Left colon (tissue), 2 donors: Measurements from ENCODE around the gene LIMS1. TPM values are rescaled to one million over a fixed set of nuclear protein-coding genes. Genes with fewer than 3 reads are reported as not detected.
"Not testable (repeated sequence)": the region's sequence is repeated elsewhere in the genome, so short reads cannot be mapped to it uniquely, and the experiment has no call there.

Source experiments
- ATAC-seq: fragments of 200-7000 bp; cut with Tn5 transposase; one replicate; pipeline ENCODE4 v1.9.1; 2020; ENCODE audit warnings: mild to moderate bottlenecking, moderate library complexity
- DNase-seq, 2 donors: peaks; one replicate each; pipeline ENCODE4 v3.0.0-alpha.2; 2020
- intact Hi-C, 2 donors: fragments of 100-400 bp; cut with DNase I in 1 of 2; cut with micrococcal nuclease in 1 of 2; formaldehyde crosslinking; loops; one replicate each; pipeline versions ENCODE4 v1.11.2 to v1.14.0; 2022; cut with DNase I, micrococcal nuclease
- total RNA-seq, 2 donors: library from RNA; stranded (reverse); fragmentation: NEBNext Ultra II Directional; extraction: Animal tissue kit (Norgen Biotek cat#: 25700); gene quantifications; one replicate each; pipeline ENCODE4 v1.2.1, GENCODE V29; 2021
- donor health status: DM: no; HTN: no; CAD: no.
- donor health status: DM: yes; HTN: yes; CAD: no.

The LIMS1 gene
- total RNA-seq, 2 donors from 2014 or later: 28.4 to 33.9 TPM

DNA sequence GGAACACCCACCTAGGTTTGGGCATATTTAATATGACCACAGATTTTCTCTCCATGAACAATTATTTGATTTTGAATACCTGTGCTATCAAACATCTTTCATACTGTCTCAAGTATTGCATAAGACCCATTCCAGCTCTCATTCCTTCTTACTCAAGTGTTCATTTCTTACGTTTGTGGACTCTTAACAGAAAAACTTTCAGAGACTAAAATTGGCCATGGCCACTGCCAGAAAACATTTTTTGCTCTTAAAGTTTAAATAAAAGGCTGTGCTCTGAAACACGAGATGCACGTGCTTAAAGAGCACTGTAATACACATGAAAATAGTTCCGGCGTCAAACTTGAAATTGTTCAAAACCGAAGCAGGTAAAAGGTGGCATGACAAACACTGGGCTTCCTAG is 89.3 kb downstream of the LIMS1 start:
- intact Hi-C loops: no loop called here
- ATAC-seq (no peak), DNase-seq (no peak)

DNA sequence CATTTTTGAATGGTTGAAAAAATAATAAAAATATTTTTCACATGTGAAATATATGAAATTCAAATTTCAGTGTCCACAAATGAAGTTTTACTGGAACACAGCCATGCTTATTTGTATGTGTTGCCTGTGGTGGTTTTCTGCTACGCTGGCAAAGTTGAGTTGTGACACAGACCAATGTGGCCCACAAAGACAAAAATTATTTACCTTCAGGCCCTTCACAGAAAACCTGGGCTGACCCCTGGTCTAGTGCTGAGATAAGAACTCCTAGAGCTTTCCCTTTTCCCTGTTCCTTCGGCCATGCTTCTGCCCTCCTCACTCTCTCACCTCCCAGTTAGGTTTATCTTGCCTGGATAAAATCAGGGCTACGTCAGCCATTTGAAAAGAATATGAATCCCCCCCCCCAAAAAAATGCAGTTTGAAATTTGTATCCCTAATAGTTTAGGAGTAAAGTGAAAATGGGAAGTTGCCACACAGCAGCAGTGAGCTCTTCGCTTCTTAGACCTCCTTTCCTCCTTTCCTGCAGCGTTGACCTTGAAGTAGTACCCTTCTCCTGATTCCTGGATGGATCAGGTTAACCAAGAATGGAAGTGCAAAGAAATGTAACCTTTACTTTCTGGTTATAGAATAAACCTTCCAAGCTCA is 91.0 kb downstream of the LIMS1 start:
- ATAC-seq: no peak
- intact Hi-C loops: no loop called here
- no peak for DNase-seq

GRCh38 chr2:108625828-108626195 is 91.5 kb downstream of the LIMS1 start:
- intact Hi-C loops: no loop called here
- DNase-seq: no peak
- no peak for ATAC-seq

GRCh38 chr2:108626995-108627394 is 92.7 kb downstream of the LIMS1 start:
- DNase-seq: no peak
- intact Hi-C loops: no loop called here
- no peak for ATAC-seq

- intact Hi-C loops: no loop called here
Observed at GRCh38 chr2:108627911-108628567, 93.8 kb downstream of the LIMS1 start.

GRCh38 chr2:108628936-108629335 is 94.7 kb downstream of the LIMS1 start:
- intact Hi-C loops: no loop called here
- no peak for ATAC-seq
- no peak for DNase-seq

More at GRCh38 chr2:108627911-108628567, 93.8 kb downstream of the LIMS1 start:
- no peak for ATAC-seq
- no peak for DNase-seq

DNA sequence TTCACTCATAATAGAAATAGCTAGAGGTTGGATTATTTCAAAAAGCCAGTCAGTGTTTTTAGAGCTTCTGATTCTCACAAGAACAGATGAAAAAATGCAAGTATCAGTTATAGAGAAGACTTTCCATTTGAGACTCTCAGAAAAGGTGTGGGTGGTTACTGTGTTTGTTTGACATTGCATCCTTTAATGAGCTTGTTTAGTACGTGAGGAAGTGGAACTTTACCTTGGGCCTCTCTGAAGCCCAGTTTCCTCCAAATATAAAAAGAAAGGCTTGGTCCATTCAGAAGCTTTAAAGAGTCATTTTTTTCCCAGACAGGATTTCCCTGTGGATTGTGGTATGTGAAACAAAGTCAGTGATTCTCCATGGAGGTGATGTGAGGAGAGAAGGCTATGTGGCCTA is 95.1 kb downstream of the LIMS1 start:
- intact Hi-C loops: no loop called here
- no peak for DNase-seq
- ATAC-seq: peak; percentile 59

DNA sequence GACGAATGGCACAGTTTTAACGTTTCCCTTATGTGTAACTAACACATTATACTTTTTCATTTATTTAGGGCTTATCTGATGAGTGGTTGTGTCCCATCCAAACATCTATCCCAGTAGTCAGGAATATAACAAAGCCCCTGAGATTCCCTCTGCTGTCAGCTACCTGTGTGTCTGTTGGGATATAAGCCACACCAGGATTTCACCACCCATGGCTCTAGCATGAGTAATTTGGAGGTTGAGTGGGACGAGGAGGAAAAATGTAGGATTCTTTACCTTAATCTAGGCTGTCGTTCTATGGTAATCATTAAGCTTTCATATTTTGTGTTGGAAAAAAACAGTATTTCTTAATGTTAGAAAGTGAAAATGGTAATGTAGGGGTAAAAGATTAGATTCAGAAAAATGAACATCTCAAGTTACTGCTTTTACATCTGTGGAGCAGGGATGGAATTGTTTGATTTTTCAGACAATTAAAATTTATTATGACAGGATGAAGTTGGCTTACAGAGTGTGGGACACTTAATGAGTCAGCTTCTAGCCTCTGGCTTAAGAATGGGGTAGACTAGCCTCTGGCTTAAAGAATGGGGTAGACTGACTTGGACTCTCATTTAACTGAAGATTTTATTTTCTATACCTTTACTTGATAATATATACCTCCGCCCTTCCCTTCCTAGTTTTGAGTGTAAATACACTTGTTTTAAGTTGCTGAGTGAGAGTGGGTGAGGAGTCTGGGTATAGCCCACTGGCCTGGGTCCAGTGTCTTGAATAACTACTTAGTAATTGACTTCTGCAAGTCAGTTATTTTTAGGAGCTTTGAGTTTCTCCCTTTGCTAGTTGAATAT is 96.5 kb downstream of the LIMS1 start:
- ATAC-seq: no peak
- intact Hi-C loops: no loop called here
- DNase-seq: no peak

DNA sequence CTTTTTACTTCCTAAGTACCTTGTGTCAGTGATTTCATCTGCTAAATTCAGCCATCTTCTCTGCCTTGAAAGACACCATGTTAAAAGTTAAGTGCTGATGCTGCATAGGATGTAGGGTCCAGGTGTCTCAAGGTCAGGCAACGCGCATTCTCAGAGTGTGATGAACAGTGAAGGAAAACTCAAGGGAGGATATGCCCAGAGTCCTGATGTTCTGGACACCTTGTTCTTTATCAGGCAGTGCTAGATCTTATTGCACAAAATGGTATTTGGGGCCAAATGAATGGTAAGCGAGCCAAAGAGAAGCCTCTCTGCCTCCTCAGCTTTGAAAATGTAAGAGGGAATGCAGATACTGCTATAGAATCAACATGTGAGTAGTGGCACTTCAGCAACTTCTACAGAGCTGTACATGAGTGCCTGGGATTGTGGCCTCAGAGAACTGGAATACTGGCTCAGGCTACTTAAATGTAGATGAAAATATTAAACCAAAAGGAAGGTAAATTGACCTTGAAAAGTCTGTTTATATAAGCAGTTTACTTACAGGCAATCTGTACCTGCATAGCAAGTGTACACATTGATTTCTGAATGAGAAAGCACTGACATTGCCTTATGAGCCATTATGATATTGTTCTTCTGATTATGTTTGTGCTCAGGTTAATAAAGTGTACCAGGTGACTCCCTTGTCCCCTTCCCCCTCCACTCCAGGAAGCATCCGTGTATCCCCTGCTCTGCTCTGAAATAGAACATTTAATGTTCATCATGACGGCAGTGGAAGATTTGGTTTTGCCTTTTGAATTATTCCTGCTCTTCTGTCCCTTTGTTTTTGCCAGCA is 98.3 kb downstream of the LIMS1 start:
- intact Hi-C loops: no loop called here
- ATAC-seq (peak; percentile 52), DNase-seq (no peak)

DNA sequence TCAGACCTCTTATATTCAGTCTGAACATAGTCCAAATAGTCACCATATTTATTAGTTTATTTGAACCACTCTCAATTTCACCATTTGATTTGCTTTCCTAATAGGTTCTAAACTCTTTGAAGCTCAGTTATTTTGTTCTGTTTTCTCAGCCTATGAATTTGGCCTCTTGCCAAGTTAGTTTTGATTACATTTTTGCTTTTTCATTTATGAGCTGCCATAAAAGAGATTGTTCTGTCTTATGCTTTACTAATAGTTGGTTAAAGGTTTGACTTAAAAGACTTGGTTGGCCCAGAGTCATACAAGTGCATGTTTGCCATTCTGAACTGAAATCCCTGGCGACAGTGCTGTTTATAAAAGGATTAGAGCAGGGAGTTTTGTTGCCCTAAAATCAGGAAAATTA is 99.1 kb downstream of the LIMS1 start:
- no peak for ATAC-seq
- intact Hi-C loops: no loop called here
- no peak for DNase-seq

GRCh38 chr2:108634011-108634410 is 99.7 kb downstream of the LIMS1 start:
- DNase-seq (no peak), ATAC-seq (no peak)
- intact Hi-C loops: no loop called here

DNA sequence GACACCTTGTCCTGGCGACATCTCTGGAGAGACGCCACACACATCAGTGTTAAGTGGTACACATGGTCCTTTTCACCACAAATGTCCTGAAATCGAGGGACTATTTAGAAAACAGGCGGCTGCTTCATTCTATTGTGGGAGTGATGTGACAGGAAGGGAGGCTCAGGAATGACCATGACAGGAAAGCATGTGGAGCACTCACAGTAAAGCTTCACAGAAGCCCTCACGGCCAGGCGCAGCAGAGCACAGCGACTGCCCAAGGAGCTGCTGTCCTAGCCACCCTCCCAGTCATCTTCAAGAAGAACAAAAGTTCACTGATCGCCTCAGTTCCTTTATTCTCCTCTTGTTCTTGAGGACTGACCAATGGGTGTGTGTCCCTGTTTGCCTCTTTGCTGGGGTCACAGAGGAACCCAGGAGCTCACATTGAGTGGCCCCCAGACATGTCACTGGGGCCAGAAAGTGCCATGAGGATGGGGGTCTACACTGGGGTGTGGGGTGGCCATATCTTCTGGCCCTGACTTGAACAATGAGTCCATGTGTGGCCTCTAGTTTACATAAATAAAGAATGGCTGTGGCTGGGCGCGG is 100.4 kb downstream of the LIMS1 start:
- DNase-seq (no peak), ATAC-seq (no peak)
- intact Hi-C loops: no loop called here

DNA sequence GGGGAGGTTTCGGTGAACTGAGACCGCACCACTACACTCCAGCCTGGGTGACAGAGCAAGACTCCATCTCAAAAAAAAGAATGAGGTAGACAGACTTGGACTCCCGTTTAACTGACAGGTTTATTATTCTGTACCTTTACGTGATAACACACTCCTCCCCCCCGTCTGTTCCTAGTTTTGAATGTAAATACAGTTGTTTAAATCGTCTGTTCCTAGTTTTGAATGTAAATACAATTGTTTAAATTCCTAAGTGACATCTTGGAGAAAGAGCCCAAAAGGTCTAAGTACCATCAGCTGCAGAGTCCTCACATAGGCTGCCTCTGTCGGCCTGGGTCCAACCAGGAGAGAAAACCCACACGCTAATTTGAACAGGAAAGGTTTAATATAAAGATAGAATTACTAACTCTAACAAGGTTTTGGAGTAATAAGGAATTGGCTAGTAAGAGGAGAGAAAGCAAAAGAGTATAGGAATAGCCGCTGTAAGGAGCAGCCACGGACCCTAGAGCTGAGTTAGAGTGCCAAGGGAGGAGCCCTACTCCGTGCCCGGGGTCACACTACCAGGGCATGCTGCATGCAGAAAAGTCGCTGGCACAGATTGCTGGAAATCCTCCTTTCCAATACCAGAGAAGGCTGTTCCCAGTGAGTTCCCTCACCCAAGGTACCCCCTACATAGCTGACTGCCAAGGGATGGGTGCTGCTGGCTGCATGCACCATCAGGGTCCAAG is 101.5 kb downstream of the LIMS1 start:
- intact Hi-C loops: no loop called here
- DNase-seq (no peak), ATAC-seq (peak; percentile 10)

GRCh38 chr2:108637304-108637669 is 103.0 kb downstream of the LIMS1 start:
- ATAC-seq: peak; percentile 43

GRCh38 chr2:108640731-108641130 is 106.5 kb downstream of the LIMS1 start:
- no peak for ATAC-seq
- no peak for DNase-seq
- intact Hi-C loops: no loop called here

More at GRCh38 chr2:108637304-108637669, 103.0 kb downstream of the LIMS1 start:
- DNase-seq: no peak
- intact Hi-C loops: no loop called here

- DNase-seq: no peak
- ATAC-seq: no peak
- intact Hi-C loops: no loop called here
Observed at GRCh38 chr2:108641756-108642155, 107.5 kb downstream of the LIMS1 start.

GRCh38 chr2:108643261-108643849 is 109.1 kb downstream of the LIMS1 start:
- intact Hi-C loops: no loop called here
- ATAC-seq (no peak), DNase-seq (no peak)

GRCh38 chr2:108643862-108644261 is 109.6 kb downstream of the LIMS1 start:
- intact Hi-C loops, ATAC-seq, DNase-seq: not testable (repeated sequence)
